Ramos (cell line): ENCODE data around the gene FCRL1.

Experiments used
- in situ Hi-C: fragments of 300-500 bp; cut with MboI; formaldehyde crosslinking; loops from one replicate; pipeline ENCODE4 v1.14.3; 2022; ENCODE audit warnings: low sequenced_read_pairs; ENCODE audit not compliant: unreplicated experiment

FCRL1 gene

GRCh38 chr1:157748262-157748817 lies 71.6 kb downstream of the FCRL1 start:
- in situ Hi-C loops, result no loop called here
